NCI-H2196 (cell line): ENCODE measurements around the gene FBLN2.
"Not testable (repeated sequence)": the region's sequence is repeated elsewhere in the genome, so short reads cannot be mapped to it uniquely, and the experiment has no call there.

ENCODE experiments used
- DNase-seq: peaks from one replicate; lab custom pipeline; 2025; ENCODE audit not compliant: unreplicated experiment; lab: John Stamatoyannopoulos, UW

The FBLN2 gene

DNA sequence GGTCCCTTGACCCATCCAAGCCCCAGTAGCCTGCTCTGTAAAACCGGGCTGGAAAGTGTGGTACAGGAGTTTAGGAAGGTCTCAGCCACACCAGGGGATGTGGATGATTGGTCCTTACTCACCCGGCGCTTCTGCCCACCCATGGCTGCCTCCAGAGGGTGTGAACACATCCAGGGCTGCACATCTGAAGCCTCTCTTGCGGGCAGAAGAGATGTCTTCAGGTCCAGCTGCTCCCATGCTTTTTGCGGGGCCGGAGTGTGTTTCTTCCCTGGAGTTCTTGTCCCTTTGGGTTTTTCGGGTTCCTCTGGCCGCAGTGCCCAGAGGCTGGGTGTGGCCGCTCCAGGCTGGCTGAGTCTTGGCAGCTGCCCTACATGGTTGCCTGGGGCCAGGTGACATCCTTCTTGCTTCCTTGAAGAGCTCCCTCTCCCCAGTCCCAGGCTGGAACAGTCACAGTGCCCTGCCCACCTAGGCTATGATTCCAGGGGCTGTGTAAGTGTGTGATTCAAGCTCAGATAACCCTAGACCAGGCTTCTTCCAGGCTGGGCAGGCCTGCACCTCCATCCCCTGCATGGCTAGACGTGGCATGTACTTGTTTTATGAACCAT is 34.9 kb upstream of the FBLN2 start:
- no peak for DNase-seq

DNA sequence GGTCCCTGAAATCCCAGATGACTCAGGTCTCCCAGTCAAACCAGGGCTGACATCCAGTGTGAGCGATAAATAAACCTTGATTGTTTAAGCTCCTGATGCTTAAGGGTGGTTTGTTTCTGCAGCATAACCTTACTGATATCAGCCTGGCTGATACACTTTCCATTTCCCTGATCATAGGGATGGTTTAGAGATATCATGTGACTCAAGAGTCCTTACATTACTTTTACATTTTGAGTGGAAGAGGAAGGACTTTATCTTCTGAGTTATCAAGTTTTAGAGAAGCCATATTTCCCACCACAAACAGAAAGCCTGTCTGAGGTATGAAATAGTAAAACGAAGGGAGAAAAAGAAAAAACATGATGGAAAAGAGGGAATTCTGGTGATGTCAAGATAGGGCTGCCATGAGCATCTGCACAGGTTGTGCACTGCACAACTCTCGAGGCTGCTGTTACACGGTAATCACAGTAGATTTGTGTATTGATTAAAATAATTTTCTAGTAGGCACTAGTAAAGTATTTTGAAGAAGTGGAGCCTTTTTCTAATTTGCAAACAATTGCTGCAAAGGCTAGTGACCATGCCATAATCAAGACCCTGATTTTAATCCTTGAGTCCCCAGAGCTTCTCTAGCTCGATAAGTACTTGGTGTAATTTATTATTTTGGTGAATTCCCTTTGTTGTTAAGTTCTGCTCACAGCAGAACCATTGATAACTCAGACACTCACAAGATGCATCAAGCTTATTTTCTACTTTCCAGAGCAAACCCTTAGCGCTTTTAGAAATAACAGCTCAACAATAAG is 34.1 kb upstream of the FBLN2 start:
- no peak for DNase-seq

DNA sequence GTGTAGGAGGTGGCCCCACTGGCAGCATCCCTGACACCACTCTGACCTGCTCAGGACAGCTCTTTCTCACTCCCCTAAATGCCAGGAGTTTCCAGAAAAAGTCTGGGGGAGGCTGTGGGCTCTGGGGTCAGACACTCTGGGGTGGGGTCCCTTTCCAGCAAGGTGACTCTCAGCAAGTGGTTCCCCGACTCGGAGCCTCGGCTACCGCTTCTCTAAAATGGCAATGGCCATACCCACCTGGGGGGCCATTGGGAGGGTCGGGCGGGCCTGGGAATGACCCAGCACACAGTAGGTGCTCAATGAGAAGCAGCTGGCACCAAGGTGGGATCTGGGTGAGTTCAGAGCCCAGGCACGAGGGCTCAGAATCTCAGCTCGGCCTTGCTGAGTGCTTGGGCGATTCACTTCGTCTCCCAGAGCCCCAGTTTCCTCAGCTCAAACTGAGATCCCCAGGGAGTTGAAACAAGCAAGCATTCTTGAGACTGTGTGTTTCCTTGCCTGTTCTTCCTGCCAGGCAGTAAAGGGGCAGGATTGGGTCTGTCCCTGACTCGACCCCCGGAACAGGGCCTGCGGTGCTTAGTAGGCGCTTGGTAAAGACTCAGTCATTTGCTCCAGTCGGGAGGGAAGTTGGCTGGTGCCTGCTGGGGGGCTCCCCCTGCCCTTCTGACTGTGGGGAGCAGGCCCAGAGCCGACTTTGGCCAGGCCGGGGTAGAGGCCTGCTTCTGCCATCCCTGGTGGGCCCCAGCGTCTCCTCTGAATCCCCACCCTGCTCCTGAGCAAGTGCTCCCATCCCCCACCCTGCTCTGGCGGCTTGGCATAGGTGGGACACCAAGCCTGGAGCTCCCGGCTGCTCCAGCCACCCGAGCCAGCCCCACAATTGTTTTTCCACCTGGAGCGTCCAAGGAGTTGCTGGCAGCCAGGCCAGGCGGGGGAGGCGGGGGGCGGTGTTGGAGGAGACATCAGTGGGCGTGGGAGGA is 32.9 kb upstream of the FBLN2 start:
- no peak for DNase-seq

- DNase-seq: no peak
These were observed 32.2 kb upstream of the FBLN2 start for GRCh38 chr3:13516760-13517135.

DNA sequence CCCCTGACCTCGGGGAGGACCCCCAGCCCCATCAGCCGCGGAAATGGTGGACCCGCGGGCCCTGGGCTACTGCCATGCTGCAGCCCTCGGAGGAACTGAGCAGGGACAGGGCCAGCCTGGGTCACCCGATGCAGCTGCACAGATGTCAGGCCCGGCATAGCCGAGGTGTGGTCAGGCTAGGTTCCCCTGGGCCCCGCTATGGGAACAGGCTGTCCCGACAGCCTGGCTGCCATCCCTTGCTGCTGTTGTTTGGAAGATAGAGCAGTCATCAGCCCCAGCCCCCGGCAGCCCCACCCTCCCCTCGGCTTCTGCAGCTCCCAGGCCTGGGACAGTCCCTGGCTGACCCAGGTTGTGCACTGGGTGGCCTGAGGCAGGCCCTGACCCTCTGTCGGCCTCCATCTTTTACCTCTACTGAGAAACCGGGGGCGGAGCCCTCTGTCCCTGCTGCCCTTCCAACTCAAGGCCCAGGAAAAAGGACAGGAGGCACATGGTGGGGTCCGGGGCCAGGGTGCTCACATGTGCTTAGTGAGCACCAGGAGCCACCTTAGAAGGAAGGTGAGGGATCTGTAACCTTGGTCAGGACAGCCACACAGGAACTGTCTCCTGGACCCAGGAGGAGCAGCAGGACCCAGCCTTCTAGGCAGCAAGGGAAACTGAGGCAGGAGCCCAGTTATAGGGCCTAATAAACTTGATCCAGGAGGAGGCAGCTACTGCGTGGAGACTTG is 31.5 kb upstream of the FBLN2 start:
- no peak for DNase-seq

GRCh38 chr3:13518516-13518953 is 30.4 kb upstream of the FBLN2 start:
- DNase-seq: no peak

DNA sequence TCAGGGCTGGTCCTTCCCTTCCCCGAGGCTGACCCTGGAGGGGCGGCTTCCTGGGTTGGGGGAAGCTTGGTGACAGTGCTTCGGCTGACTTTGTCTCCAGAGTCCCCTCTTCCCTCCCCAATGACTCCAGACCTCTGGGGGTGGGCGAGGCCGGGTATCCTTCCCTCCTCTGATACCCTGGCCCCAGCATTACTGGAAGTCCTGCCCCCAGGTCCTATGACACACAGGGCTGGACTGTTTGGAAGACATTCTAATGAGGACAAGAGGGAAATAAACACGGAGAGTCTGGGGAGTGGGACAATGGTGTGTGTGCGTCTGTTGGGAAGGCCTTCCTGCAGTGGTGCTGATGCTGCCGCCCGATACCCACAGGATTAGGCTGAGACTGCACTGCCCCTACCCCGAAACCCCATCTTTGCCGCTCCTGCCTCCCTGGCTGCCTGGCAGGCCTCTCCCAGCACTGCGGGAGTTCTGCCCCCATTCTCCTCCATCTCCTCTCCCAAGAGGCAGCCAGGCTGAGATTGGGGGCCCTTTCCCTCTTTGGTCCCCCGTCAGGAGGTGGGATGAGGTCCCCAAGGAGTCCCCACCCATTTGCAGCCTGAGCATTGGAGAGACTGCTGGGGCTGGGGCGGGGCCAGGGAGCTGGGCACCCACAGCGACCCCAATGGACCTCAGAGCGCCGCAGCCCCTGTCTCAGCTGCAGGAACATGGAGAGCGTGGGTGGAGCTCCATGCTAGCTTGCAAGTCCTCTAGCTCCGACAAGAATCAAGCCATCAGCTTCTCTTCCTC is 29.7 kb upstream of the FBLN2 start:
- no peak for DNase-seq

- DNase-seq: no peak
These were observed 28.5 kb upstream of the FBLN2 start for GRCh38 chr3:13520326-13520880.

DNA sequence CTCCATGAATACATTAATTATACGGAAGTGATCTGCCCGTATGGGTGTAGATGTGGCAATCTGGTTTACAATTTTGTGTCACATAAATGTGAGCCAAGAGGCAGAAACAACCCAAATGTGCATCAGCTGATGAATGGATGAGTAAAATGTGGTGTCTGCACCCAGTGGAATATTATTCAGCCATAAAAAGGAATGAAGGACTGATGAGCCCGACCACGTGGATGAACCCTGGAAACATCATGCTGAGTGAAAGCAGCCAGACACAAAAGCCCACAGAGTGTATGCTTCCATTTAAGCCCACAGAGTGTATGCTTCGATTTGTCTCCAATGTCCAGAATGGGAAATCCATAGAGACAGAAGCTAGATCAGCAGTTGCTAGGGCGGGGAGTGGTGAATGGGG is 27.6 kb upstream of the FBLN2 start:
- no peak for DNase-seq

DNA sequence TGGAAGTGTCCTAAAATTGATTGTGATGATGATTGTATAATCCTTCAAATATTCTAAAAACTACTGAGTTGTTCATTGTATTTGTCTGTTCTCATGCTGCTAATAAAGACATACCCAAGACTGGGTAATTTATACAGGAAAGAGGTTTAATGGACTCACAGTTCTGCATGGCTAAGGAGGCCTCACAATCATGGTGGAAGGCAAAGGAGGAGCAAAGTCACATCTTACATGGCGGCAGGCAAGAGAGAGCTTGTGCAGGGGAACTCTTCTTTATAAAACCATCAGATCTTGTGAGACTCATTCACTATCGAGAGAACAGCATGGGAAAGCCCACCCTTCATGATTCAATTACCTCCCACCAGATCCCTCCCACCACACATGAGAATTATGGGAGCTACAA is 27.2 kb upstream of the FBLN2 start:
- not testable (repeated sequence) for DNase-seq

DNA sequence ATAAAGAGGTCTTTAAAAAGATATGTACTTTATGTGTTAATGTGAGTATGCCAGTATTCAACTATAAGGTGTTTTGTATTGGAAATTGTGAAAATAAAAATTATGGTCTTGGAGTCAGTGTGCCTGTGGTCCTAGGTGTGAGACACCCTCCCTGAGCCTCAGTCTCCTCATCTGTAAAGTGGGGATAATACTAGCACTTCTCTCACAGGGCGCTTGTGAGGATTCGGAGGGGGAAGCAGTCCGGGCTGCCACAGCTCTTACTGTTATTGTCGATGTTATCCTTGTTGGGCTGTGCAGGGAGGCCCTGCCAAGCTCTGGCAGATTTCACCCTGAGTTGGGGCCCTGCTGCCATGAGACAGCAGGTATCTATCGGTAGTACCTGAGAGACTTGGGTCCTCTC is 26.7 kb upstream of the FBLN2 start:
- no peak for DNase-seq

DNA sequence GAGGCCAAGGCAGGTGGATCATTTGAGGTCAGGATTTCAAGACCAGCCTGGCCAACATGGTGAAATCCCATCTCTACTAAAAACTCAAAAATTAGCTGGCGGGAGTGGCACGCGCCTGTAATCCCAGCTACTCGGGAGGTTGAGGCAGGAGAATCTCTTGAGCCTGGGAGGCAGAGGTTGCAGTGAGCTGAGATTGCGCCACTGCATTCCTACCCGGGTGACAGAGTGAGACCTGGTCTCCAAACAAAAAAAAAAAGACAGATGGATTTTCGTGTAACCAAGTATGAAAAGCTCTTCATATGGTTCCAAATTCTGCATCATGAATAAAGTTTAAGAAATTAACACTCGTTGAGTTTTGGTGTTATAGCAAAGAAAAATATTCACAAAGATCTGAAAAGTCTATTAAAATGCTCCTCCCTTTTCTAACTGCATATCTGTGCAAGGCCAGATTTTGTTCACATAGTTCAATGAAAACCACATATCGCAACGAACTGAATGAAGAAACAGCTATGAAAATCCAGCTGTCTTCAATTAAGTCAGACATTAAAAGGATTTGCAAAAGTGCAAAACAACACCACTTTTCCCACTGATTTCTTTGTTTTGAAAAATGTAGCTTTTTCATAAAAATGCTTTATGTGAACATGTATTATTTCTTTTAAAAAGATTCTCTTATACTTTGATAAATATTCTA is 23.8 kb upstream of the FBLN2 start:
- DNase-seq: no peak

- DNase-seq: no peak
These were observed 22.9 kb upstream of the FBLN2 start for GRCh38 chr3:13525827-13526625.

DNA sequence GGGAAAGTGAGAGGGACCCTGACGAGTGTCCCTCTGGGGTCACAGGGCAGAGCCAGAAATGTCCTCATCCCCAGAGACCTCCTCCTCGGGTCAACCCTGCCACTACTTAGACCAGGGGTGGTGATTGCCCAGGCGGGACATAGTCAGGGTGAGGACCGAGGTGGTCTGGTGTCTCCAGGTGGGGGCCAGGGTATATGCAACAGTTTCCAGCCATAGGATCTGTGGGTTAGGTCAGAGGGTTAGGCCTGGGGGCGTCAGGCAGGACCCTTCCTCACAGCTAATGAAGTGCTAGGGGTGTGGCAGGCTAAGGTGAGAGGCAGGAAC is 22.3 kb upstream of the FBLN2 start:
- no peak for DNase-seq

DNA sequence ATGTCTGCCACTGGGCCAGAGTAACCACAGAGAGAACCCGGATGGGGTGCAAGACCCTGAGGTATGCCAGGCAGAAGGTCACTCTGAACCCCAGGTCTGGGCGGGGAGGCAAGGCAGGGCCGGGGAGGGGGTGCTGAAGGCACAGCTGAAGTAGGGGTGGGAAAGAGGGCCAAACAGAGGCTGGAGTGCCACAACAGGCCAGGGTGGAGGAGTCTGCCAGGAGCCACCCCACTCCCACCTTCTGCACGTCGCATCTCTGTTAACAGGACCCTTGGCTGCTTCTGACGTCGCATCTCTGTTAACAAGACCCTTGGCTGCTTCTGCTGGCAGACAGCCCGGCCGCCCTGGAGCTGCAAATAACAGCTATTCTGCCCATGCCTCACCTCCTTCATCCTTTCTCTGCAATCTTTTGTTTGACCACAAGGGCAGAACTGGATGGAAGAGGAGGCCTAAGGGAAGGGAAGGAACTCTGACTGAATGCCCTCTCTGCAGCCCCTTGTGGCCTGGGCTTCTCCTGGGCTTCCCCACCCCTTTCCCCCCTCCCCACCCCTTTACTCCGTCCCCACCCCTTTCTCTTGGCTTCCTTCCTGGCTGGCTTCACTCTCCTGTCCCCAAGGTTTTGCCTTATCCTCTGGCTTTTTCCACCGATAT is 20.6 kb upstream of the FBLN2 start:
- no peak for DNase-seq

- DNase-seq: no peak
These were observed 19.5 kb upstream of the FBLN2 start for GRCh38 chr3:13529196-13530112.
